ENCODE data around the gene ASGR1. TPM values are rescaled to one million over a fixed set of nuclear protein-coding genes. Genes with fewer than 3 reads are reported as not detected.
A peak's percentile ranks its signal among the peaks of the same experiment; 100 is the strongest.

Gene ASGR1
- total RNA-seq, 2 donors from 2014 or later = 1.9 to 5.4 TPM

DNA sequence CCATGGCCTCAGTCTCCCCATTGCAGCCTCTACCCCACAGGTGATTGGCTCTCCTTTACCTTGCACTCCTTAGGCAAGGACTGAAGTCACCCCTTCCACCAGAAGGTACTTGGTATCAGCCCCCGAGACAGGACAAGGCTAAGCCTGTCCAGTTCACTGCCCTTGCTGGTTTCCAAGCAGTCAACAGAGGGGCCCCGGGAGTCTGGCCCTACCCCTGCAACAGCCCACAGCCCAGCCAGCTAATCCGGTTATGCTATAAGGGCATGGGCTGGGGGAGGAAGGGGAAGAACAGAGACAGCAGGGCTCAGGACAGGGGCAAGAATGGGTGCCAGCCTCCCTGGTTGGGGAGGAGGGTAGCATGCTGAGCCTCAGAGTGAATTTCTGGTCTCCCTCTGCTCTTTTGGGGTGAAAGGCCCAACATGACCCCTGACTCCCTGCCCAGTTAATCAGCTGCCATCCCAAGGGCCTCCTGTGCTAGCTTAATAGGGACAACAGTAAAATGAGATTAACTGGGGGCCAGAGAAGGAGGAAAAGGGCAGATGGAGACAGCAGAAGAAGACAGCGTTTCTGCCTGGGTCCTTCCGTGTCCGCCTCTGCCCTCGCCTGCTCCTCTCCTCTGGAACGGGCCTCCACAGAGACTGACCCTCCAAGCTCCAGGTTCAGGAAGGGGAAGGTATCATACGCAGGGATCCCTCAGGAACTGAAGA is 29.7 kb upstream of the ASGR1 start:
- no peaks in the 10 kb centered on the region for H3K27me3 ChIP-seq (replicated peaks; ENCODE audit: insufficient read depth)
- no peaks in the 10 kb centered on the region for H3K9me3 ChIP-seq
- TF ChIP-seq, protein P1, sequence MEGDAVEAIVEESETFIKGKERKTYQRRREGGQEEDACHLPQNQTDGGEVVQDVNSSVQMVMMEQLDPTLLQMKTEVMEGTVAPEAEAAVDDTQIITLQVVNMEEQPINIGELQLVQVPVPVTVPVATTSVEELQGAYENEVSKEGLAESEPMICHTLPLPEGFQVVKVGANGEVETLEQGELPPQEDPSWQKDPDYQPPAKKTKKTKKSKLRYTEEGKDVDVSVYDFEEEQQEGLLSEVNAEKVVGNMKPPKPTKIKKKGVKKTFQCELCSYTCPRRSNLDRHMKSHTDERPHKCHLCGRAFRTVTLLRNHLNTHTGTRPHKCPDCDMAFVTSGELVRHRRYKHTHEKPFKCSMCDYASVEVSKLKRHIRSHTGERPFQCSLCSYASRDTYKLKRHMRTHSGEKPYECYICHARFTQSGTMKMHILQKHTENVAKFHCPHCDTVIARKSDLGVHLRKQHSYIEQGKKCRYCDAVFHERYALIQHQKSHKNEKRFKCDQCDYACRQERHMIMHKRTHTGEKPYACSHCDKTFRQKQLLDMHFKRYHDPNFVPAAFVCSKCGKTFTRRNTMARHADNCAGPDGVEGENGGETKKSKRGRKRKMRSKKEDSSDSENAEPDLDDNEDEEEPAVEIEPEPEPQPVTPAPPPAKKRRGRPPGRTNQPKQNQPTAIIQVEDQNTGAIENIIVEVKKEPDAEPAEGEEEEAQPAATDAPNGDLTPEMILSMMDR (IDR thresholded peaks at IDR 0.05) = no peak
- H3K4me1 ChIP-seq (ENCODE audit: control insufficient read depth in 1 of 2, low read depth in 2 of 2) = peaks cover 2 to 13% of the 10 kb centered on the region in 2 donors
- no peak overlapping the region for H3K4me3 ChIP-seq
- DNase-seq (ENCODE audit: low spot score) (no peak), ATAC-seq (ENCODE audit: insufficient number of reproducible peaks, low FRiP score, low read depth) (no peak)
- H3K36me3 ChIP-seq = no peaks in the 10 kb centered on the region
- H3K27ac ChIP-seq = no peak overlapping the region

DNA sequence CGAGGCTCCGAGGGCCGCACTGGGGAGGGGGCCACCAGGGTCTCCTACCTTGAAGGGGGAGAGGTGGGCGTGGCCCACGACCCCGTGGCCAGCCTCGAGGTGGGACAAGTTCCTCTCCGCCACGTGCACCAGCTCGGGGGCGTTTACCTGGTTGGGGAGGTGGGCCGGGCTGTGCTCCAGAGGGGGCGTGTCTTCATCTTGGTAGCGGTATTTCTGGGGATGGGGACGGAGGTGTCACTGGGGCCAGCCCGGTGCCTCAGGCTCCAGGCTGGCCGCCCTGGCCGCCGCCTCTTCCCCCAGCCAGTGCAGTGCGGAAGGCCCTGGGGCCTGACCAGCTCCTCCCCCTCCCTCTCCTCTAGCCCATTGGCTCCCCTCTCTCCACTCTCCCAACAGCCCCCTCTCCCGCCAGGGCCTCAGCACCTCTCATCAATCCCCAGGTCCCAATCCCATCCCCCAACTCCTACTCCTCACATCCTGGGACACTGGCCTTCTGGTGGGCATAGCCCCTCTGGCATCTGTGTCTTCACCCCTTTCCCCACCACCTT is 28.9 kb upstream of the ASGR1 start:
- DNase-seq (ENCODE audit: low spot score) (no peak), ATAC-seq (ENCODE audit: insufficient number of reproducible peaks, low FRiP score, low read depth) (no peak)
- H3K27ac ChIP-seq = no peak overlapping the region
- H3K4me3 ChIP-seq = no peak overlapping the region
- TF ChIP-seq, protein P1 (IDR thresholded peaks at IDR 0.05) = no peak
- H3K27me3 ChIP-seq (replicated peaks; ENCODE audit: insufficient read depth) = no peaks in the 10 kb centered on the region
- H3K9me3 ChIP-seq = no peaks in the 10 kb centered on the region
- H3K36me3 ChIP-seq = peaks cover 3% of the 10 kb centered on the region
- H3K4me1 ChIP-seq (ENCODE audit: control insufficient read depth in 1 of 2, low read depth in 2 of 2) = peaks cover 0 to 8% of the 10 kb centered on the region in 2 donors

DNA sequence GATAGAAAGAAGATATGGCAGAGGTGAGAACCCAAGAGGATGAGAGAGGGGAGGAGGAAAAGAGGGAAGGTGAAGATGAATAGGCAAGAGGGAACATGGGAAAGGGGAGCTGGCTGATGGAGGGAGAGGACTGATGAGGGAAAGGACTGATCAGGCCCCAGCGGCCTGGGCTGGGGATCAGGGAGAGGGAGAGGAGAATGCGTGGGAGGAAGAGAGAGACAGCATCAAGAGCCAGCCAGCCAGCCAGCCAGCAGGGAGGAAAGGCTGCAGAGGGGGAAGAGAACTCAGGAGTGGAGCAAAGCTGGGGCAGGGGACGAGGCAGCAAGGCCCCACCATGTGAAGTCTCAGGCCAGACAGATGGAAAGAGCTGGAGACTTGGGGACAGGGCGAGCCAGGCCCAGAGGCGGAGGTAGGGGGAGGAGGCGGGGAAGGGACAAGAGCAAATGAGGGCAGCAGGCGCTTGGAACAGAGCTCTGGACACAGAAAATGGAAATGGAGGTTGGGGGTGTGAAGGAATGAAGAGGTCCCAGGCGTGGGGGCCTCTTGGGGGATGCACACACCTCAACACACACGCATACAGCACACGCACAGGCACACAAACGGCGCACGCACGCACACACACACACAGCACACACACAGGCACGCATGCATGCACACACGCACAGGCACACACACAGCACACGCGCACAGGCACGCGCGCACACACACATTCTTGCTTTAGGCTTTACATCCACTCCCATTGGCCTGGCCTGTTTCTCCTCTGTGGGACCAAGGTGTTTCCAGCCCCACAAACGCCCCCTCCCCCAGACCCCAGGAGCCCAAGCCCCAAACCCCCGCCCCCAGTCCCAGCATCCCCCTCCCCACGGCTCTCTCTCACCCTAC is 28.2 kb upstream of the ASGR1 start:
- TF ChIP-seq, protein P1 (IDR thresholded peaks at IDR 0.05) = no peak
- H3K4me3 ChIP-seq = no peak overlapping the region

DNA sequence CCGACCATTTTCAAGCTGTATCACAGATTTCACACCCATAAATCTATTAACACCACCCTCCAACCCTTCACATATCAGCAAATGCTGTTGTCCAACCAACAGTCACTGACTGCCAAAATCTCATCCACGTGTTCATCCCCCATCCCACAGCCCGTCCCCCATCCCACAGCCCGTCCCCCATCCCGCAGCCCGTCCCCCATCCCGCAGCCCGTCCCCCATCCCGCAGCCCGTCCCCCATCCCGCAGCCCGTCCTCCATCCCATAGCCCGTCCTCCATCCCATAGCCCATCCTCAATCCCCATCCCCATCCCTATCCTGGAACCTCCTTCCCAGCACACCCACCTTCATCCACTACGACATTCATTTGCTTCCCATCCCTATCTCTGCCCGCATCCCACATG is 26.4 kb upstream of the ASGR1 start:
- DNase-seq (ENCODE audit: low spot score) (no peak), ATAC-seq (ENCODE audit: insufficient number of reproducible peaks, low FRiP score, low read depth) (no peak)
- Histone ChIP-seq H3K27me3 (replicated peaks; ENCODE audit: insufficient read depth) (no peaks in the 10 kb centered on the region), H3K4me1 (ENCODE audit: control insufficient read depth in 1 of 2, low read depth in 2 of 2) (peaks cover 0 to 8% of the 10 kb centered on the region in 2 donors), H3K27ac (peak overlapping the region in 1 of 2 donors; percentile 42), H3K36me3 (peaks cover 9% of the 10 kb centered on the region), H3K4me3 (peak overlapping the region; percentile 78), H3K9me3 (no peaks in the 10 kb centered on the region)
- TF ChIP-seq, protein P1 (IDR thresholded peaks at IDR 0.05) = no peak

More for the DNA sequence above, 28.2 kb upstream of the ASGR1 start:
- DNase-seq (ENCODE audit: low spot score) = no peak
- no peaks in the 10 kb centered on the region for H3K9me3 ChIP-seq
- H3K36me3 ChIP-seq = peaks cover 9% of the 10 kb centered on the region
- no peaks in the 10 kb centered on the region for H3K27me3 ChIP-seq (replicated peaks; ENCODE audit: insufficient read depth)
- no peak overlapping the region for H3K27ac ChIP-seq
- peaks cover 0 to 8% of the 10 kb centered on the region in 2 donors for H3K4me1 ChIP-seq (ENCODE audit: control insufficient read depth in 1 of 2, low read depth in 2 of 2)
- no peak for ATAC-seq (ENCODE audit: insufficient number of reproducible peaks, low FRiP score, low read depth)

Data from thoracic aorta (tissue), 2 donors.